T-cell (primary cell): Measurements from ENCODE around the gene USP2. TPM values are rescaled to one million over a fixed set of nuclear protein-coding genes. Genes with fewer than 3 reads are reported as not detected.
A peak's percentile ranks its signal among the peaks of the same experiment; 100 is the strongest.

Experiments
- ATAC-seq, 4 experiments: fragments of 200-7000 bp in 3 of 4; fragments of 150-1000 bp in 1 of 4; cut with Tn5 transposase; replicated peaks in 1 of 4; 1 replicate in 3 of 4; 2 replicates in 1 of 4; pipeline ENCODE4 v1.10.0; 2021; ENCODE audit warnings: moderate library complexity in 3 of 4, mild to moderate bottlenecking in 2 of 4, moderate number of reproducible peaks in 1 of 4
- CTCF ChIA-PET, 2 donors: fragments of 300-600 bp; sonication (Branson Sonifier 250); formaldehyde crosslinking; loops; one replicate each; lab custom pipeline; 2022; ENCODE audit warnings: antibody characterized with exemption in 2 of 2; lab: Charles Lee
- POLR2A ChIA-PET, 2 donors: fragments of 300-600 bp; sonication (Branson Sonifier 250); formaldehyde crosslinking; loops; one replicate each; lab custom pipeline; 2022; ENCODE audit warnings: antibody characterized with exemption in 2 of 2; lab: Charles Lee
- DNase-seq, 35 experiments: peaks; one replicate each; pipeline versions ENCODE4 v3.0.0 to v3.0.0-alpha.2; 2013 to 2023
- H3K27ac ChIP-seq: one replicate; pipeline ENCODE4 v1.5.1; 2013; ENCODE audit warnings: low read length
- H3K27me3 ChIP-seq, 2 experiments: replicated peaks in 1 of 2; 1 replicate in 1 of 2; 2 replicates in 1 of 2; pipeline versions ENCODE4 v1.6.1 to v1.7.0; 2013; ENCODE audit warnings: low read length in 1 of 2, mixed read lengths in 1 of 2; ENCODE audit not compliant: control insufficient read depth in 2 of 2, insufficient read depth in 2 of 2; ENCODE audit errors: extremely low read depth in 1 of 2
- H3K36me3 ChIP-seq, 2 donors: 1 replicate in 1 of 2; 2 replicates in 1 of 2; pipeline versions ENCODE4 v1.6.1 to v1.7.0; 2013; ENCODE audit warnings: low read length in 1 of 2; ENCODE audit not compliant: control insufficient read depth in 2 of 2, insufficient read depth in 1 of 2; ENCODE audit errors: extremely low read depth in 1 of 2
- H3K4me1 ChIP-seq, 2 experiments: 1 replicate in 1 of 2; 2 replicates in 1 of 2; pipeline versions ENCODE4 v1.6.1 to v1.7.0; 2013; ENCODE audit warnings: low read length in 2 of 2, mixed read lengths in 1 of 2; ENCODE audit not compliant: insufficient read depth in 2 of 2, control insufficient read depth in 1 of 2; ENCODE audit errors: extremely low read depth in 1 of 2
- H3K4me3 ChIP-seq, 2 donors: 1 replicate in 1 of 2; 2 replicates in 1 of 2; pipeline versions ENCODE4 v1.5.1 to v1.7.0; 2013; ENCODE audit warnings: mild to moderate bottlenecking in 2 of 2, low read length in 1 of 2, moderate library complexity in 1 of 2; ENCODE audit not compliant: control insufficient read depth in 1 of 2; ENCODE audit errors: extremely low read depth in 1 of 2
- H3K9me3 ChIP-seq: 2 replicates; pipeline ENCODE4 v1.7.0; 2013
- H3K27ac Mint-ChIP-seq, 2 donors: one replicate each; pipeline ENCODE4 v1.8.0; 2020 to 2021; ENCODE audit warnings: mild to moderate bottlenecking in 2 of 2, mixed read lengths in 2 of 2
- H3K27me3 Mint-ChIP-seq, 2 donors: one replicate each; pipeline ENCODE4 v1.8.0; 2021 to 2022; ENCODE audit warnings: mixed read lengths in 2 of 2
- H3K36me3 Mint-ChIP-seq: one replicate; pipeline ENCODE4 v1.8.0; 2021; ENCODE audit warnings: mixed read lengths
- H3K4me1 Mint-ChIP-seq, 3 donors: one replicate each; pipeline ENCODE4 v1.8.0; 2020 to 2022; ENCODE audit warnings: mixed read lengths in 3 of 3, mild to moderate bottlenecking in 1 of 3
- H3K4me3 Mint-ChIP-seq, 3 donors: one replicate each; pipeline ENCODE4 v1.8.0; 2020 to 2022; ENCODE audit warnings: mild to moderate bottlenecking in 3 of 3, mixed read lengths in 3 of 3, moderate library complexity in 3 of 3
- H3K9me3 Mint-ChIP-seq, 3 donors: one replicate each; pipeline ENCODE4 v1.8.0; 2020 to 2022; ENCODE audit warnings: mixed read lengths in 3 of 3
- WGBS: methylation state at CpG from one replicate; pipeline ENCODE4 v1.1.5; 2013; ENCODE audit warnings: missing lambda C conversion rate; ENCODE audit not compliant: insufficient coverage; 5-methylcytosine and 5-hydroxymethylcytosine counted together
- total RNA-seq, 35 experiments: library from RNA in 6 of 35; stranded (reverse) in 6 of 35; fragments of 120-200 nt in 1 of 35; gene quantifications; one replicate each; pipeline versions ENCODE4 v1.2.1 to v1.2.4 and lab custom pipeline; 2013 to 2026

The USP2 gene
- total RNA-seq, 5 donors from 2014 or later (not counting 1 experiment from before 2014, with no cell fraction given): 0.13 to 3.2 (median 0.44) TPM

- Histone ChIP-seq H3K27ac (peak overlapping the region; percentile 57), H3K4me3 (peak overlapping the region; percentile 69 to 80), H3K4me1 (peaks cover 4 to 58% of the 10 kb centered on the region in 2 experiments), H3K9me3 (no peaks in the 10 kb centered on the region), H3K27me3 (peaks cover 0 to 46% of the 10 kb centered on the region in 2 experiments), H3K36me3 (no peaks in the 10 kb centered on the region)
- ChIA-PET POLR2A (interaction anchor here in 1 of 2 donors (1.0 kb wide), 1 partner anchor 14 kb away, joined by 3 read pairs; no protein-coding TSS in a partner anchor), CTCF (interaction anchor here (0.7 to 1.8 kb wide), 9 partner anchors 14 to 253 kb away, joined by 3 to 10 read pairs (median 4); partner anchors contain the start of genes HMBS (in 1 of the 2) and VPS11 (in 1 of the 2))
- Mint-ChIP-seq H3K36me3 (no peaks in the 10 kb centered on the region), H3K4me3 (peak overlapping the region; percentile 76 to 83 (median 80)), H3K4me1 (peaks cover 22 to 38% (median 24%) of the 10 kb centered on the region in 3 donors), H3K9me3 (no peaks in the 10 kb centered on the region), H3K27me3 (peaks cover 5 to 9% of the 10 kb centered on the region in 2 donors), H3K27ac (peak overlapping the region; percentile 44 to 65)
- peak; percentile 70 to 73 (median 72) for ATAC-seq
- DNase-seq: peak in 27 of 35 experiments; percentile 21 to 67 (median 45)
- WGBS: under 1% methylated on average over 39 of the region's 60 CpGs
These were observed 60.5 kb downstream of the USP2 start for GRCh38 chr11:119320776-119321524.

GRCh38 chr11:119320240-119320775 is 61.2 kb downstream of the USP2 start:
- H3K36me3 ChIP-seq: no peaks in the 10 kb centered on the region
- ATAC-seq (no peak), DNase-seq (no peak)
- ChIA-PET POLR2A (no interaction called here), CTCF (interaction anchor here (1.0 to 1.5 kb wide), 3 partner anchors 14 to 55 kb away, joined by 3 to 4 read pairs (median 4); no protein-coding TSS in a partner anchor)
- no peaks in the 10 kb centered on the region for H3K36me3 Mint-ChIP-seq
- peak overlapping the region; percentile 69 to 80 for H3K4me3 ChIP-seq
- H3K27me3 Mint-ChIP-seq: peaks cover 5 to 15% of the 10 kb centered on the region in 2 donors
- no peaks in the 10 kb centered on the region for H3K9me3 Mint-ChIP-seq
- H3K27ac ChIP-seq: peak overlapping the region; percentile 57
- 79% methylated on average over 13 of the region's 17 CpGs for WGBS
- H3K4me1 Mint-ChIP-seq: peaks cover 28 to 45% (median 28%) of the 10 kb centered on the region in 3 donors
- H3K27me3 ChIP-seq: peaks cover 2 to 52% of the 10 kb centered on the region in 2 experiments
- H3K9me3 ChIP-seq: no peaks in the 10 kb centered on the region
- peak overlapping the region in 2 of 3 donors; percentile 70 to 76 for H3K4me3 Mint-ChIP-seq
- H3K27ac Mint-ChIP-seq: no peak overlapping the region
- H3K4me1 ChIP-seq: peaks cover 7 to 64% of the 10 kb centered on the region in 2 experiments

DNA sequence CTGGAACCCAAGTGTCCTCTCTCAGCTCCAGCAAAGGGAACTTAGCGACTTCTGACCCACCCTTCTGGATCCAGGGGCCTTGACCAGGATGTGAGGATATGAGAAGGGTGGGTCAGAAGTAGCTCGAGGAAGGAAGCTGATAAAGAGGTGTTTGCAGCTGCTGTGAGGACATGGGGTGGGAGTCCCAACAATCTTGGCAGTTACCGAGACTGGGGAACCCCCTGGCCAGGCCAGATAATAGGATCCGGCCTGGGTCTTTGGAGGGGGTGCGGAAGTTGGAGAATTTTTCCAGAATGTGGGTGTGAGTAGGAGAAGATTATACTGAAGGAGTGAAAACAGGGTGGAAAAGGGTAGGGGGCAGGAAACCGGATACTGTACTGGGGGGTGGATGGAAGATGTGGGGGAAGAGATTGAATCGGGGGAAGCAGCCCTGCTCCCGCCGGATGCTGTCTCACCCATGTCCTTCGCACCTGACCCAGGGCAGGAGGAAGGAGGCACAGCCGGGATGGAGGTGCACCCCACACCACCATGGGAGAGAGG is 61.7 kb downstream of the USP2 start:
- Histone ChIP-seq H3K36me3 (no peaks in the 10 kb centered on the region), H3K9me3 (no peaks in the 10 kb centered on the region), H3K4me3 (no peak overlapping the region), H3K27me3 (peaks cover 2 to 57% of the 10 kb centered on the region in 2 experiments), H3K4me1 (peaks cover 12 to 69% of the 10 kb centered on the region in 2 experiments), H3K27ac (peak overlapping the region; percentile 48)
- Mint-ChIP-seq H3K36me3 (no peaks in the 10 kb centered on the region), H3K27me3 (peaks cover 5 to 20% of the 10 kb centered on the region in 2 donors), H3K9me3 (no peaks in the 10 kb centered on the region), H3K27ac (no peak overlapping the region), H3K4me3 (peak overlapping the region; percentile 62 to 76 (median 70)), H3K4me1 (peaks cover 32 to 50% (median 32%) of the 10 kb centered on the region in 3 donors)
- ATAC-seq (no peak), DNase-seq (peak in 1 of 35 experiments; percentile 11)
- ChIA-PET CTCF (no interaction called here), POLR2A (no interaction called here)
- 75% methylated on average over 5 of the region's 11 CpGs for WGBS

GRCh38 chr11:119319136-119319699 is 62.3 kb downstream of the USP2 start:
- ChIA-PET CTCF (interaction anchor here in 1 of 2 donors (1.0 kb wide), 1 partner anchor 11 kb away, joined by 3 read pairs; no protein-coding TSS in a partner anchor), POLR2A (no interaction called here)
- no peaks in the 10 kb centered on the region for H3K9me3 Mint-ChIP-seq
- DNase-seq: no peak
- Histone ChIP-seq H3K4me1 (peaks cover 12 to 75% of the 10 kb centered on the region in 2 experiments), H3K4me3 (no peak overlapping the region), H3K27me3 (peaks cover 2 to 63% of the 10 kb centered on the region in 2 experiments), H3K9me3 (no peaks in the 10 kb centered on the region), H3K36me3 (no peaks in the 10 kb centered on the region), H3K27ac (peak overlapping the region; percentile 48)
- peak overlapping the region in 1 of 2 donors; percentile 44 for H3K27ac Mint-ChIP-seq
- peak overlapping the region in 2 of 3 donors; percentile 2 to 70 for H3K4me3 Mint-ChIP-seq
- H3K27me3 Mint-ChIP-seq: peaks cover 5 to 25% of the 10 kb centered on the region in 2 donors
- H3K36me3 Mint-ChIP-seq: no peaks in the 10 kb centered on the region
- 84% methylated on average over 8 of the region's 8 CpGs for WGBS
- H3K4me1 Mint-ChIP-seq: peaks cover 35 to 54% (median 37%) of the 10 kb centered on the region in 3 donors
- no peak for ATAC-seq

DNA sequence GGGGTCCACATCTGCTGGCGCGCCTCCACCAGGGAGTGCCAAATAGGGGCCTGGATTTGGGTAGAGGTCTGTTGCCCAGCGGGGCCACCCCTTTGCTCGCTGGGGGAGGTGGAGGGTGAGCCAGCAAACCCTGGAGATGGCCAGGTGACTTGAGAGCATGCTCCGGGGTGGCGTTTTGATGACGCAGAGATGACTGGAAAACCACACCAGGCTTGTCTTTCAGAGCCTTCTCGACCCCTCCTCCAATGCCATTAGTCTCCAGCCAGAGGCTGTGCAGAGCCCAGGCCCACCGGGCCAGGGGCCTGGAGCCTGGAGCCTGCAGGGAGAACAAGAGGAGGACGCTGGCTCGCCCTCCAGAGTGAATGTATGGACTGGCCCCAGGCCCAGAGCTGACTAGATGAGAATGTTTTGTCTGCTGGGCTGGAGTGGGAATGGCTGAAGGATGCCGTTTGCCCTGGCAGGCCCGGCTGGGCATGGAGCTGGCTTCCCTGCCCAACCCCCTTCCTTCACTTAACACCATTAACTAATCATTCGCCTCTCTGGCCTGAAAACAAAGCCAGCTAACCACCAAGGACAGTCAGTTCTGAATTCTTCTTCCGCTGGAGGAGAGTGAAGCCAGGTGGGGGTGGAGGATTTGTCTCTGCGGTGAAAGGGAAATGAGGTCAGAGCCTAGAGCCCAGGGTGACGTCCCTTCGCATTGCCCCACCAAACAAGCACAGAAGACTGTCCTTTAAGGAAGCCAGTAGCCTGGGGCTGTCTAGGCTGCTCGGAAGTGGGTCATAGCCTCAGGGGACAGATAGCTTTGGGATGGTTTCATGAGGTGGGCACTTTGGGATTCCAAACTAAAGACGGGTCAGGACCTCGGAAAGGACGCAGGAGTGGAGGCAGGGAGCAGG is 63.0 kb downstream of the USP2 start:
- H3K27ac Mint-ChIP-seq: peak overlapping the region; percentile 4 to 44
- 87% methylated on average over 16 of the region's 22 CpGs for WGBS

More for the DNA sequence above, 63.0 kb downstream of the USP2 start:
- POLR2A ChIA-PET: no interaction called here
- Histone ChIP-seq H3K4me3 (no peak overlapping the region), H3K27me3 (peaks cover 2 to 66% of the 10 kb centered on the region in 2 experiments), H3K27ac (peak overlapping the region; percentile 48), H3K36me3 (no peaks in the 10 kb centered on the region), H3K9me3 (no peaks in the 10 kb centered on the region), H3K4me1 (peaks cover 12 to 75% of the 10 kb centered on the region in 2 experiments)
- Mint-ChIP-seq H3K36me3 (no peaks in the 10 kb centered on the region), H3K4me1 (peaks cover 32 to 53% (median 33%) of the 10 kb centered on the region in 3 donors), H3K9me3 (no peaks in the 10 kb centered on the region), H3K4me3 (peak overlapping the region in 2 of 3 donors; percentile 2 to 70), H3K27me3 (peaks cover 5 to 28% of the 10 kb centered on the region in 2 donors)
- DNase-seq: peak in 10 of 35 experiments; percentile 25 to 60 (median 36)
- ATAC-seq: peak in 1 of 4 experiments; percentile 13
- CTCF ChIA-PET: interaction anchor here (0.6 to 1.0 kb wide), 2 partner anchors 10 kb away, joined by 3 to 8 read pairs; no protein-coding TSS in a partner anchor
